Amniotic stem cell (primary cell): Measurements from ENCODE around the gene PLA2G3.
"Not testable (repeated sequence)": the region's sequence is repeated elsewhere in the genome, so short reads cannot be mapped to it uniquely, and the experiment has no call there.

Source experiments
- DNase-seq: peaks from one replicate; lab custom pipeline; 2025; lab: John Stamatoyannopoulos, UW

Gene PLA2G3

GRCh38 chr22:31139866-31140716 lies at the start of gene PLA2G3:
Gene PLA2G3 (minus strand): TSS chr22:31140508. CDS start chr22:31140354, 154 bp downstream.
- DNase-seq: no peak

DNA sequence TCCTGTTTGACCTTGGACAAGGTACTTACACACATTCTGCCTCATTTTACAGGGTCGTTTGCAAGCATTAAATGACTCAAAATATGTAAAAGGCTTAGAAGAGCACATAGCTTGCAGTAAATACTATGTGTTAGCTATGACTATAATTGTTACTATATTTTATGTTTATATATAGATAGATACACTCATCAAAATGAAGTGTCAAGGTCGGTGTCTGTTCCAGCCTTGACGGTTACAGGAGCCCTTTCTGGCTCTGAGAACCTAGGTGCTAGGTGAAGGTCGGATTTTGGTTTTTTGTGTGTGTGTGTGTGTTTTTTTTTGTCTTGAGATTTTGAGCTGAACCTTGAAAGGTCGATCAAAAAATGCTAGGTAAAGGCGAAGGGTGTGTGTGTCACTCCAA lies 47.3 kb upstream of the PLA2G3 start:
- no peak for DNase-seq

DNA sequence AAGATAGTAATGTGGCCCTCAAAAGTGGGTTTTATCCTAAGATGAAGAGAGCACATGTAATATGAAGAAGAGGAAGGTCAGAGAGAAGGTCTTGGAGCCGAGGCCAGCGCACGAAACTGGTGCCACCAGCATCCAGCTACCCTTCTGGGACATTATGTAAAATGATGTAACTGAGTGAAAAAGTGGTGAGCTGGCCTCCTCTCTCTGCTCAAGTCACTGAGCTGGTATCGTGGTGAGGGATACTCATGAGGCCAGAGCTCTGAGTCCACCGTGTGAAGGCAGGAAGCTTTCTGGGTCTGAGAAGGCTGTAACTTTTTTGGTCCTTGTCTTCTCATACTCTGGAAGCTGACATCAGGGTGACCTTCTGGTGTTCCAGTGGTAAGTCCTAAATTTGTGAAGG lies 44.7 kb upstream of the PLA2G3 start:
- no peak for DNase-seq

- no peak for DNase-seq
Measured at GRCh38 chr22:31184015-31184414, 43.7 kb upstream of the PLA2G3 start.

- DNase-seq: peak; percentile 57
Measured at GRCh38 chr22:31179345-31179744, 39.0 kb upstream of the PLA2G3 start.

DNA sequence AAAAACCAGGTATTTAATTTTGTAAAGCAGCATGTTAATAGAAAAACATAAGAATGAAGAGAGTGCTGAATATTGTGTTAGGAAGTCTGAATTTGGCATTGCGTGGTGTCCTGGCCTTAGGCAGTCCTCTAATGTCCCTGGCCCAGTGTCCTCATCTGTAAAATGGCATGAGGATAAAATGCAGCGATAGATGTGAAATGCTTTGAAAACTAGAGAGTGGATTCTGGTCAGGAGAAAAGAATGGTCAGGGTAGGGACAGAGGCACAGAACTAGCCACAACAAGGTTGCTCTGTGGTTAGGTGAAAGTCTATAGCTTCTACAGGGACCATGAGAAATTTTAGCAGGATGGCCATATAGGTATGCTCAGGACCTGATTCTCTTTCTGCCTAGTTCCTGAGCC lies 38.6 kb upstream of the PLA2G3 start:
- no peak for DNase-seq

DNA sequence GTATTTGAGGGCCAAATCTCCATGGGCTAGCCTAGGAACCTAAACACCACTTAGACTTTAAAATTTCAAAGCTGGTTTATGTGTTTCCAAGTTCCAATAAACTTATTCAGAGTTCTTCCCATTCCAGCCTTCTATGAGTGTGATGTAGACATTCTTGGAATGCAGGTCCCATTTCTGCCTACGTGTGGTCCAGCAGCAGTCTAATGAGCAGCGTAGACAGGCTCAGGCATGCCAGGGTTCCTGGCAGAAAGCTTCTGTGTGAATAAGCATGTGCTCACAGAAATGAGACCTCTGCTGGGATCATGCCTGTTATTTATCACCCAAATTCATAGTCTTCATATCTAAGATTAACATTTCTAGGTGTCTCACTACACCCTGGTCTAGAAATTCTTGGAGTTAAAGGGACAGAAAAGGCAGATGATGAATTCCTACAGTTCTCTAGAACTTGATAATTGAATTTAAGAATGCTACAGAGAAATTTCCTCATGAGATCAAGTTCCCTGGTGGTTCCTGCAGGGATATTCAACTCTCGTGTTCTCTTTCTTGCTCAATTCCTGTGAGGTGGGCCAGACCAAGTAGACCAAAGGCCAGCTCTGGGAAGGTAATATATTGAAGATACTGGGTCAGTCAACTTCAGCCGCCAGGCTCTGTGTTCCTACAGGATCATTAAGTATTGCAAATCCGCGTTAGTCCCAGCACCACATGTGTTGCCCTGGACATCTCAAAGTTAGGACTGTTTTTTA lies 37.3 kb upstream of the PLA2G3 start:
- peak; percentile 61 for DNase-seq

DNA sequence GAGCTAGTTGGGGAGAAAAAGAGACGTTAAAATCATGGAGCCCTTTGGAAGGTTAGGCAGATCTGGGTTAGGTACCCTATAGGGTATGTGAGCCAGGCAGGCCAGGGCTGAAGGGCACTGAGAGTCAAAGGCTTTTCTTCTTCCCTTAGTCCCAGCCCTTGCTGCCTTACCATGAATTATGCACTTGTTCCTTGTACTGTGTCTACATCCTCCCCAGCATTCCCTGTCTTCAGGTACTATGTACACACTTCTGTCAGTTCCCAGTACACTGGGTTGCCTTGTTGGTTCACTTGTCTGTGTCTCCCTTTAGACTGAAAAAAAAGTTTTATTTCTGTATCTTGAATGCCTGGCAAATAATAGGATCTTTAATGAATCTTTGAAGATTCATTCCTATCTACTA lies 36.6 kb upstream of the PLA2G3 start:
- no peak for DNase-seq

- DNase-seq: peak; percentile 77
Measured at GRCh38 chr22:31173386-31174145, 33.3 kb upstream of the PLA2G3 start.

DNA sequence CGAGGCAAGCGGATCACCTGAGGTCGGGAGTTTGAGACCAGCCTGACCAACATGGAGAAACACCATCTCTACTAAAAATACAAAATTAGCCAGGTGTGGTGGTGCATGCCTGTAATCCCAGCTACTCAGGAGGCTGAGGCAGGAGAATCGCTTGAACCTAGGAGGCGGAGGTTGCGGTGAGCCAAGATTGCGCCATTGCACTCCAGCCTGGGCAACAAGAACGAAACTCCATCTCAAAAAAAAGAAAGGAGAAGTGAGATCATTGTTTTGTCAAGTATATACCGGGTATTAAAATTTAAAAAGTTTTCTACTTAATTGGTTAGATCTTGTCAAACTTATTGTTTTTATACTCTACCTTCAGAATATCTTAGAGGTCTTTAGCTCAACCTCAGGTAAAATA lies 31.4 kb upstream of the PLA2G3 start:
- DNase-seq: not testable (repeated sequence)

DNA sequence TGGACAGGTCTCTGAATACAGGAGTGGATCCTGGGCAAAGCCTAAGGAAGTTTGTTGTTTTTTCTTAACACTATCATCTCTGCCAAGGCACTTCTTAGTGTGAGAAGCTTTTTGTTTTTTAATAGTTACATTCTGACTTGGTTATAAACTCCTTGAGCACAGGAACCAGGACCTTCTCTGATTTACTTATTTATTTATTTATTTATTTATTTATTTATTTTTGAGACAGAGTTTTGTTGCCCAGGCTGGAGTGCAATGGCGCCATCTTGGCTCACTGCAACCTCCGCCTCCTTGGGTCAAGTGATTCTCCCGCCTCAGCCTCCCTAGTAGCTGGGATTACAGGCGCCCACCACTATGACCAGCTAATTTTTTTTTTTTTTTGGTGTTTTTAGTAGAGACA lies 30.7 kb upstream of the PLA2G3 start:
- DNase-seq: no peak

GRCh38 chr22:31162015-31162765 lies 21.9 kb upstream of the PLA2G3 start:
- no peak for DNase-seq

- DNase-seq: no peak
Measured at GRCh38 chr22:31161386-31161785, 21.1 kb upstream of the PLA2G3 start.

DNA sequence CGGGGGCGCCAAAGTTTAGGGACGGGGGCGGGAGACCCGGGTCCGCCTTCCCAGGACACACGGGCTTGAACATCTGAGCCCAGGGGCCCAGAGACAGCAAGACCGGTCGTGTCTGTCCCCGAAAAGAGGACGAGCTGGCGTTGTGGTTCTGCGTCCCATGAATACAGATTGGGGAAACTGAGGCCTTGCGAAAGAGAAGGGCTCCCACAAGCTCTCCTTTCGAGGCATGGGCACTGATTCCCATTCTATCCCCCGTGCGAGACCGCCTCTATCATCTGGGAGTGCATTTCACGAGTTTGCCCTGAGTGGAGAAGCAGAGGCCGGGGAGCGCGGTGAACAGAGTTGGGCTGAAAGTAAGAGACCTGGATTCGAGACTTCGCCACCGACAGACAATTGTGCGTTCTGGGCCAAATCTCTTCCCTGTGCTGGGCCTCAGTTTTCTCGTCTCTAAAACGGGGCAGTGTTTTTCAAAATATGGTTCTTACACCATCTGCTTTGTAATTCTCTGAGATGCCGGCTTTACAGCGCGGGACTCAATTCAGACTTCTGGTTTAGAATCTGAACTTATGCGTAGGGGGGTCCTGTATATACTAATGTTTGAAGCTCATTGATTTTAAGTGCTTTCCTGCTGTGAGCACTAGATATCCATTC lies 20.1 kb upstream of the PLA2G3 start:
- no peak for DNase-seq

GRCh38 chr22:31155422-31155821 lies 15.1 kb upstream of the PLA2G3 start:
- DNase-seq: no peak

- DNase-seq: no peak
Measured at GRCh38 chr22:31154975-31155374, 14.7 kb upstream of the PLA2G3 start.

- DNase-seq: no peak
Measured at GRCh38 chr22:31153357-31153756, 13.0 kb upstream of the PLA2G3 start.

- DNase-seq: no peak
Measured at GRCh38 chr22:31151872-31152271, 11.6 kb upstream of the PLA2G3 start.

DNA sequence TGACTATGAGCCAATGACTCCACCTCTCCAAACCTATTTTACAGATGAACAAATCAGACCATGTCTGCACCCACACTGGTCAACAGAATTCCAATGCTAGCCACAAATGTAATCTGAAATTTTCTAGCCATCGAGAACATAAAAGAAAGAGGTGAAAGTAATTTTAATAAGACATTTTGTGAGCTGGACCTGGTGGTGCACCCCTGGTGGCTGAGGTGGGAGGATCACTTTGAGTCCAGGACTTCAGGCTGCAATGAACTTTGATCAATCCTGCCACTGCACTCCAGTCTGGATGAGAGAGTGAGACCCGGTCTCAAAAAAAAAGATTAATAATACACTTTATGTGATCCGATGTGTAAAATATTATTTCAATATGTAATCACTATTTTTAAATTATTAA lies 10.3 kb upstream of the PLA2G3 start:
- DNase-seq: no peak

DNA sequence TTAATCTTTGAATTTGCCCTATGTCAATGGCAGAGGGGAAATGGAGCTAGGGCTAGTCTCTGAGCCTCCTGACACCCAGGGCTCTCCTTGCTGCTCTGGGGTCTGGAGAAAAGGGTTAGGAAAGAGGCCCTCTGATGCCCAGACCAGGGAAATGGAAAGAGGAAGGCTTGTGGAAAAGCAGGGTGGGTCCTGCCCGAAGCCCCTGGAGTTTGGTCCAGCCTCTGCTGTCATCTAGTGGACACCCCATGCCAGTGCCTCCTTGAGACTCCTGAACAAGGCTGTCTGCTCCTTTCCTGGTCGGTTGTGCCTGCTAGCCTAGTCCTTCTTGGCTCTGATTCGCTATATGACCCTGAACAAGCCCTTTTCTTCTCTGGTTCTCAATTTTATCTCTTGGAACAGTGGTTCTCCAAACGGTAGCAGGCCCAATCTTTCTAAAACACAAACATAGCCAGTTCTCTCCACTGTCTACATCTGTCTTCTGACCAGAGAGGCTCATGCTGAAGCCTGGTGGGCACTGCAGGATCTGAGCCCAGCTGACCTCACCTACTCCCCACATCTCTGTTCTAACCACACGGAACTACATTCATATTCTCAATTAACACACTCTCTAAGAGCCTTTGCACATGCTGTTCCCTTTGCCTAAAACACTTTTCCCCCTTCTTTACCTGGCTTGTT lies 8.8 kb upstream of the PLA2G3 start:
- peak; percentile 41 for DNase-seq

DNA sequence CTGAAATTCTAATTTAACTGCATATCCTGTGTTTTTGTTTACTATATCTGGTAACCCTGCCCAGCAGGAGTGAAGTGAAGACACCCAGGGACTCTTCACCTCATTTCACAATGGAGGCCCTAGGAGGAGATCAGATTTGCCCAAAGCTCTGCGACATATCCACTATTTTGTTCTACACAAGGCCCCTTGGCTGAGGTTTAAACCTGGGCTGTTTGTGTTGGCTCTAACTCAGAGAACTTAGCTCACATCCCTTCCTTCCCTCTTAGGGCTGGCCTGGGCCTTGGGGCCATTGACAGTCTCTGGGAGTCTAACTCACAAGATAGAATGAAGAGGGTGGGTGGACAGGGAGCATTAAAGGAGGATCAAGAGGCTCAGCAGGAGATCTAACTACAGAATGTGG lies 8.2 kb upstream of the PLA2G3 start:
- DNase-seq: no peak
